Epithelial cell of proximal tubule (primary cell): ENCODE data around the gene PLD5. TPM values are rescaled to one million over a fixed set of nuclear protein-coding genes. Genes with fewer than 3 reads are reported as not detected.

Experiments
- DNase-seq: peaks from one replicate; pipeline ENCODE4 v3.0.0-alpha.2; 2011; ENCODE audit warnings: low read depth
- H3K4me3 ChIP-seq: 2 replicates; pipeline ENCODE4 v1.5.1; 2011; ENCODE audit warnings: low read depth, mild to moderate bottlenecking, low read length
- total RNA-seq: library from RNA; depleted of rRNA; stranded (reverse); fragments of >200 nt; gene quantifications from 2 replicates; pipeline ENCODE4 v1.2.3, GENCODE V29; 2015
- TF ChIP-seq, protein P1 (sequence below): conservative IDR thresholded peaks from 2 replicates; pipeline ENCODE4 v1.5.1; 2012; ENCODE audit warnings: low read depth, mild to moderate bottlenecking, low read length

Gene PLD5
- total RNA-seq, 1 donor from 2014 or later, result 3.7 TPM

DNA sequence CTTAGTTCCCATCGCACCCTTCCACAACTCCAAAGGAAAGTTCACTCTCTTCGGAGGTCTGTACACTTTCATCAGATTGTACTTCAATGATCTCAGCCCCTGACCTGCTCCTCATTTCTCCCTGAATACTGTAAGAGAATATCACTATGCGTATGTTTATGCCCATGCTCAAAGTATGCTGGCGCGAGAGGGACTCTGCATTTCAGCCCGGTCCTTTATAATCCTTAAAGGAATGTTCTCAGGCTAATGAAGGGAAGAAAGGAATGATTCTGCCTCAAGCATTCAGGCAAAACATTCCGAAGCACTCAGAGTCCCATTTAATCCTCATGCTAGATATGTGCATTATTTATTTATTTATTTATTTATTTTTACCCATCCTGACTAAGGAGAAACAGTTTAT, 76.8 kb downstream of the PLD5 start:
- no peak for DNase-seq
- no peak overlapping the region for H3K4me3 ChIP-seq
- TF ChIP-seq, protein P1, sequence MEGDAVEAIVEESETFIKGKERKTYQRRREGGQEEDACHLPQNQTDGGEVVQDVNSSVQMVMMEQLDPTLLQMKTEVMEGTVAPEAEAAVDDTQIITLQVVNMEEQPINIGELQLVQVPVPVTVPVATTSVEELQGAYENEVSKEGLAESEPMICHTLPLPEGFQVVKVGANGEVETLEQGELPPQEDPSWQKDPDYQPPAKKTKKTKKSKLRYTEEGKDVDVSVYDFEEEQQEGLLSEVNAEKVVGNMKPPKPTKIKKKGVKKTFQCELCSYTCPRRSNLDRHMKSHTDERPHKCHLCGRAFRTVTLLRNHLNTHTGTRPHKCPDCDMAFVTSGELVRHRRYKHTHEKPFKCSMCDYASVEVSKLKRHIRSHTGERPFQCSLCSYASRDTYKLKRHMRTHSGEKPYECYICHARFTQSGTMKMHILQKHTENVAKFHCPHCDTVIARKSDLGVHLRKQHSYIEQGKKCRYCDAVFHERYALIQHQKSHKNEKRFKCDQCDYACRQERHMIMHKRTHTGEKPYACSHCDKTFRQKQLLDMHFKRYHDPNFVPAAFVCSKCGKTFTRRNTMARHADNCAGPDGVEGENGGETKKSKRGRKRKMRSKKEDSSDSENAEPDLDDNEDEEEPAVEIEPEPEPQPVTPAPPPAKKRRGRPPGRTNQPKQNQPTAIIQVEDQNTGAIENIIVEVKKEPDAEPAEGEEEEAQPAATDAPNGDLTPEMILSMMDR, result no peak

DNA sequence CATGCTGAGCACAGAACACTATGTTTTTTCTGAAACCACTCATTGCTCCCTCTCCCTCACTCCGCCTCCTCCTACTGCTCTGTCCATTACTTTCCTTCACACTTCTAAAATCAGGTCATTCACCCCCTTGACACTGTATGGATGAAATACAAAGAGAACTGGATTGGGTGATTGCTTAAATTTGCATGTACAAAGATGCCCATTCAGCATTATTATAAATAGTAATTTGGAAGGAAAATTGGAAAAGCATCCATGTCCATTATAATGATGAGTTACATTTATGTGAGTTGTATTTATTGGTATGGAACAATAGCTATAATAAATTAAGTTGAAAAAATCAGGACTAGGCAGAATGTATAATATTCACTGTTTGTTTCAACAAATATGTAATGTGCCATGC, 83.7 kb downstream of the PLD5 start:
- TF ChIP-seq, protein P1, result no peak
- no peak for DNase-seq
- no peak overlapping the region for H3K4me3 ChIP-seq

DNA sequence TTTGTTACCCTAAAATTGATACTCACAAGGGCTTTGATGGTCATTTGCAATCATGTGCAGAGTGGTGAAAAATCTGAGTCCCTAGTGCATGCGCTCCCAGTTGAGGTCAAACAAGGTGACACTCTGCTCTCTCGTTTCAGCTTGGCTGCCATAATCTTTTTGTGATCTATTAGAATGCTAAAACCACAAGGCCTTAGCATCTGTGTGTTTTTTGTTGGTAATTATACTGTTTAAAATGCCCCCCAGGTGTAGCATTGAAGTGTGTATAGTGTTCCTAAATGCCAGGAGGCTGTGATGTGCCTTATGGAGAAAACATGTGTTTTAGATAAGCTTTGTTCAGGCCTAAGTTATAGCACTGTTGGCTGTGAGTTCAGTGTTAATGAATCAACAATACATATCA, 89.3 kb downstream of the PLD5 start:
- no peak overlapping the region for H3K4me3 ChIP-seq
- TF ChIP-seq, protein P1, result no peak
- no peak for DNase-seq

DNA sequence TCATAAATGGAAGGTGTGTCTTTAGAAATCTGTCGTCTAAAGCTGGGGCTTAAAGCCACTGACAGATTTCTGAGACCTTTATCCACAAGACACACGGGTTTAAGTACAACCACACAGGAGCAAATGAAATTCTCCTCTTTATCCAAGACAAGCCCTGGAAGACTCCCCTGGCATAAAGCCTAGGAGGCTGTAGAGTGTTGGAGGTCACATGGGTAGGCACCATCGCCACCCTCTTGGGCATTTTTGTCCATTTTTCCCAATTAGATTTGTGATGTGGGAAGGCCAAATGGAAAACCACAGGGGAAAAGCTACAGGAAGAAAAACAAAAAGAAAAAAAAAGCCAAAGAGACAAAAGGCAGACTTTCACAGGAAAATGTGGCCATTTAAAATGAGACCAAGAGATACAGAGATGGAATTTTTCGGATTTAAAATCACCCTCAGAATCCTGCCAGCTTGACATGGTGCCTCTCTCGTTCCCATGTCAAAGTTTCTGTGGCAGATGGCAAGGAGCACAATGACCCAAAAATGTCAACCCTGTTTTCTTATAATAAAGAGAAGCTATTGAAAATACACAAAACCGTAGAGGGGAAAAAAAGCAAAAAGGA, 91.9 kb downstream of the PLD5 start:
- no peak for DNase-seq
- H3K4me3 ChIP-seq, result no peak overlapping the region
- TF ChIP-seq, protein P1, result no peak

DNA sequence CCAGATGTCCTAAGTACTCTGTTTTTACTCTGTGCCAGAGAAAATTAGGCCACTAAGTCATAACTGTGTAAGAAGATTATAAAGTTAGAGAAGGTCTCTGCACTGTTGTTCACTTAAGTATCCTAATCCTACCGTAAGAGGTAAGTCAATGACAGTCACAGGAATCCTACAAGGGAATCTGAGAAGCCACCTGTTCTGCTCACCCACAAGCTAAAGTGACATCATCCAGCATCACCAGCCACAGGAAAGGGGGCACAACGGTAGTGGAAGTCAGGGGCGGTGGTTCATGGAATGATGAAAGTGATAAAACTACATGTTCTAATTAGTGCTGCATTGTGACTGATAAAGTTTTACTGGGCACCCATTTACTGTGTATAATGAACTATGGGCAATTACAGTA, 92.7 kb downstream of the PLD5 start:
- TF ChIP-seq, protein P1, result no peak
- H3K4me3 ChIP-seq, result no peak overlapping the region

DNA sequence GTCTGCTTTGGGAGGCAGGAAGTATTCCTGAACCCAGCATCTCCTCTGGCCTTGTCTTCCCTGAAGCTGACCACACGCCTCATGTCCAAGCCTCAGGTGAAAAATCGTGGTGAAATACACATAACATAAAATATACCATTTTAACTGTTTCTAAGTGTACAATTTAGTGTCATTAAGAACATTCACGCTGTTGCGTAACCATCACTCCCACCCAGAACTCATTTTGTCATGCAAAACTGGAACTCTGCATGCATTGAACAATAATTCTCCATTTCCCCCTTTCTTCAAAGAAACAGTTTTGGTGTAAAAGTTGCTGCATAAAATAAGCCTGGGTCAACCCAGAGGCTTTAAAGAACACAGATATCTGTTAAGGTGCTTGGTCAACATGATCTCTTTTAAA, 93.5 kb downstream of the PLD5 start:
- no peak overlapping the region for H3K4me3 ChIP-seq
- TF ChIP-seq, protein P1, result no peak
- no peak for DNase-seq

More for the DNA sequence above, 92.7 kb downstream of the PLD5 start:
- no peak for DNase-seq
